SK-N-MC (cell line): Measurements from ENCODE around the gene MATCAP1.
A peak's percentile ranks its signal among the peaks of the same experiment; 100 is the strongest.

Experiments
- DNase-seq: peaks from one replicate; pipeline ENCODE4 v3.0.0-alpha.2; 2011; ENCODE audit warnings: low read depth, low spot score
- H3K27ac ChIP-seq: fragments of 200-600 bp; sonication (generic); 2 replicates; pipeline ENCODE4 v1.5.1; 2016; ENCODE audit warnings: mixed run types
- H3K36me3 ChIP-seq: fragments of 200-600 bp; sonication (generic); 2 replicates; pipeline ENCODE4 v1.6.1; 2017; ENCODE audit warnings: antibody characterized with exemption, low read length, mixed read lengths; ENCODE audit not compliant: insufficient read depth
- H3K4me3 ChIP-seq: fragments of 200-600 bp; sonication (generic); 2 replicates; pipeline ENCODE4 v1.5.1; 2016
- H3K9ac ChIP-seq: fragments of 200-600 bp; sonication (generic); 2 replicates; pipeline ENCODE4 v1.8.0; 2017; ENCODE audit warnings: mixed run types, mixed read lengths; ENCODE audit not compliant: insufficient read length
- H3K9me3 ChIP-seq: fragments of 200-600 bp; sonication (generic); 2 replicates; pipeline ENCODE4 v1.6.1; 2017; ENCODE audit warnings: low read depth, mild to moderate bottlenecking, antibody characterized with exemption, low read length, moderate library complexity, mixed read lengths
- EZH2 ChIP-seq: fragments of 200-600 bp; sonication (generic); IDR thresholded peaks from one replicate; pipeline ENCODE4 v1.6.1; 2017; ENCODE audit warnings: antibody characterized with exemption
- FOXP2 ChIP-seq: optimal IDR thresholded peaks from 2 replicates; pipeline ENCODE3; 2011; ENCODE audit warnings: mild to moderate bottlenecking, moderate library complexity; ENCODE audit not compliant: insufficient read depth; ENCODE audit errors: extremely low read length, control extremely low read depth
- POLR2AphosphoS5 ChIP-seq: IDR thresholded peaks from 2 replicates; pipeline ENCODE4 v1.6.1; 2012; ENCODE audit warnings: mild to moderate bottlenecking, low read depth, low read length, borderline replicate concordance

Gene MATCAP1

GRCh38 chr16:67182288-67182687 is 1.5 kb downstream of the MATCAP1 start:
- no peak for DNase-seq
- peak overlapping the region; percentile 85 for H3K4me3 ChIP-seq
- TF ChIP-seq FOXP2 (no peak), POLR2AphosphoS5 (no peak), EZH2 (no peak)
- H3K9me3 ChIP-seq: no peaks in the 10 kb centered on the region
- no peak overlapping the region for H3K27ac ChIP-seq
- H3K9ac ChIP-seq: no peak overlapping the region
- no peaks in the 10 kb centered on the region for H3K36me3 ChIP-seq

GRCh38 chr16:67181346-67181745 is 2.4 kb downstream of the MATCAP1 start:
- no peaks in the 10 kb centered on the region for H3K36me3 ChIP-seq
- H3K9me3 ChIP-seq: no peaks in the 10 kb centered on the region
- no peak overlapping the region for H3K4me3 ChIP-seq
- DNase-seq: no peak
- H3K27ac ChIP-seq: no peak overlapping the region
- no peak for TF ChIP-seq POLR2AphosphoS5
- no peak for TF ChIP-seq EZH2
- no peak for TF ChIP-seq FOXP2
- H3K9ac ChIP-seq: no peak overlapping the region

- Histone ChIP-seq H3K9me3 (no peaks in the 10 kb centered on the region), H3K4me3 (no peak overlapping the region), H3K27ac (no peak overlapping the region), H3K36me3 (no peaks in the 10 kb centered on the region), H3K9ac (no peak overlapping the region)
- DNase-seq: no peak
- TF ChIP-seq POLR2AphosphoS5 (no peak), EZH2 (no peak), FOXP2 (no peak)
Measured at GRCh38 chr16:67180166-67180565, 3.6 kb downstream of the MATCAP1 start.

GRCh38 chr16:67179421-67180080 is 4.2 kb downstream of the MATCAP1 start:
- H3K9ac ChIP-seq: no peak overlapping the region
- no peak overlapping the region for H3K27ac ChIP-seq
- no peaks in the 10 kb centered on the region for H3K9me3 ChIP-seq
- no peaks in the 10 kb centered on the region for H3K36me3 ChIP-seq
- DNase-seq: no peak
- TF ChIP-seq EZH2 (no peak), FOXP2 (no peak)
- H3K4me3 ChIP-seq: no peak overlapping the region

GRCh38 chr16:67177743-67178699 is 5.7 kb downstream of the MATCAP1 start:
- H3K36me3 ChIP-seq: no peaks in the 10 kb centered on the region
- no peak overlapping the region for H3K4me3 ChIP-seq
- no peak for TF ChIP-seq EZH2
- no peak for TF ChIP-seq FOXP2
- TF ChIP-seq POLR2AphosphoS5: no peak
- no peaks in the 10 kb centered on the region for H3K9me3 ChIP-seq
- H3K9ac ChIP-seq: no peak overlapping the region
- no peak overlapping the region for H3K27ac ChIP-seq
- no peak for DNase-seq

GRCh38 chr16:67176662-67177061 is 7.1 kb downstream of the MATCAP1 start:
- H3K9me3 ChIP-seq: no peaks in the 10 kb centered on the region
- no peaks in the 10 kb centered on the region for H3K36me3 ChIP-seq
- no peak for DNase-seq
- no peak for TF ChIP-seq POLR2AphosphoS5
- TF ChIP-seq FOXP2: no peak
- TF ChIP-seq EZH2: no peak
- H3K9ac ChIP-seq: no peak overlapping the region
- no peak overlapping the region for H3K27ac ChIP-seq
- H3K4me3 ChIP-seq: no peak overlapping the region

- no peak for DNase-seq
- H3K36me3 ChIP-seq: no peaks in the 10 kb centered on the region
- TF ChIP-seq FOXP2: no peak
- no peak for TF ChIP-seq POLR2AphosphoS5
- TF ChIP-seq EZH2: no peak
- H3K4me3 ChIP-seq: no peak overlapping the region
- no peak overlapping the region for H3K9ac ChIP-seq
- H3K9me3 ChIP-seq: no peaks in the 10 kb centered on the region
- H3K27ac ChIP-seq: no peak overlapping the region
Measured at GRCh38 chr16:67174706-67175231, 9.0 kb downstream of the MATCAP1 start.
